ENCODE results near the gene RAB29.
A peak's percentile ranks its signal among the peaks of the same experiment; 100 is the strongest.

The RAB29 gene

DNA sequence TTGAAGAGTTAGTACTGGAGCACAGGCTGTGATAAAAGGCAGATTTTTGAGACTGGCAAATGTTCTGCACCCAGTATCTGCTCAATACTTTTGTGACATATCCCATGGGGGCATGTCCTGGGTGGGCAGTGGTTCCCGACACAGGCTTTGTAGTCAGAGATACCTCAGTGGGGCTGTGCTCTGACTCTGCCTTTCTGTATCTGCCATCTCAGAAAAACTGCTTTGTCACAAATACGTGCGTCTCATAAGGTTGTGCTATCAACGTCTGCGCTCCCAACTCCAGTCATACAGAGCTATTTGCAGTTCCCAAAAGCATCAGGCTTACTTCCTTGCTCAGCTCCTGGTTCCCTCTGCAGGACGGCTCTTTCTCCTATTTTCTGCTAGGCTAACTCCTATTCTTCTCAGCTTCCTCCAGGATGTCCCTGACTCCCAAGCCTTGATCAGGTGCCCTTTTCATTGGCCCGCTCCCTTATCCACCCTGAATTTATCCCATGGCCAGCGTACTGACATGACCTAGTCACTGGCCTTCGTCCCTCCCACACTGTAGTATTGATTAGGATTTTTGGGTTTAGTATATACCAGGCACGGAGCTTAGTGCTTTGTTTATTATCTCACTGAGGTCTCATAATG, 12.1 kb upstream of the RAB29 start:
- no peaks in the 10 kb centered on the region for H3K27me3 Mint-ChIP-seq
- H3K9me3 Mint-ChIP-seq = no peaks in the 10 kb centered on the region
- no peak overlapping the region for H3K4me3 Mint-ChIP-seq
- H3K36me3 Mint-ChIP-seq (ENCODE audit: insufficient read depth) = peaks cover 22% of the 10 kb centered on the region
- DNase-seq (no peak), ATAC-seq (replicated peaks) (no peak)
- H3K4me1 Mint-ChIP-seq (ENCODE audit: low read depth in 2 of 2) = peaks cover 3 to 5% of the 10 kb centered on the region in 2 donors
- H3K27ac Mint-ChIP-seq = no peak overlapping the region

DNA sequence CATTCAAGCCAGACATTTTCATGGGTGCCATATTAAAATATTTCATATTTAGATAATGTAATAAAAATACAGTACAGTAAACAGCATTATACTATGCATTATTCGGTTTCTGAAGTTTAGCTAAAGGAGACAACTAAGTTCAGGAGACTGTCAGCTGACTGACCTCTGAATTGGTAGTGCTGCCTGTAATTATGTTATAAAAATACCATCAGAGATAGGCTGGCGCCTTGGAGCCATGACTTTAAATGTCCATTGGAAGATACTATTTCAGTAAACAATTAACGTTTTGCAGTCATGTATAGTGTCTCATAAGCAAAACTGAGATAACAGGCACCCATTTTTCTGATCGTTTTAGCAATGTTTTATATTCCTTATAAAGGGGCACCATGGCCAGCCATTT, 11.3 kb upstream of the RAB29 start:
- H3K27me3 Mint-ChIP-seq = no peaks in the 10 kb centered on the region
- H3K4me1 Mint-ChIP-seq (ENCODE audit: low read depth in 2 of 2) = peaks cover 3 to 5% of the 10 kb centered on the region in 2 donors
- H3K4me3 Mint-ChIP-seq = no peak overlapping the region
- H3K27ac Mint-ChIP-seq = no peak overlapping the region
- peaks cover 15% of the 10 kb centered on the region for H3K36me3 Mint-ChIP-seq (ENCODE audit: insufficient read depth)
- DNase-seq (no peak), ATAC-seq (replicated peaks) (no peak)
- no peaks in the 10 kb centered on the region for H3K9me3 Mint-ChIP-seq

DNA sequence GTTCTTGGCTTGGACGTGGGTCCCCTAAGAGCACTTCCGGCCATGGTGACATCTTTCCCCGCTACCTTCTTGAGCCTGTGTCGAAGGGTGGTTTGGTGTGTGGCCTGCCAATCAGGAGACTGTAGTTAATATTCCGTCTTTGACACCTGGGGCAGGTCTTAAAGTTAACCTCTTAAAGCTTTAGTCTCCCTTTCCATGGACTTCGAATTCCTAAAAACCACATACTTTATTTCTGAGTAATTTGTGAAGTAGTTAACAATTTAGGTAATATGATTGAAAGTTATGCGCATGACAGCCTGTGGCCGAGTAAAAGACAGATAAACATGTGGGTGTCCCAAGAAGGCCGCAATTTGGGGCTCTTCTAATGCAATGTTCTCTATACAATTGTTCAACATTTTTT, 10.2 kb upstream of the RAB29 start:
- Mint-ChIP-seq H3K27ac (no peak overlapping the region), H3K9me3 (no peaks in the 10 kb centered on the region), H3K4me1 (ENCODE audit: low read depth in 2 of 2) (peaks cover 3 to 5% of the 10 kb centered on the region in 2 donors), H3K27me3 (no peaks in the 10 kb centered on the region), H3K36me3 (ENCODE audit: insufficient read depth) (peaks cover 14% of the 10 kb centered on the region), H3K4me3 (no peak overlapping the region)
- ATAC-seq (replicated peaks) (no peak), DNase-seq (no peak)

DNA sequence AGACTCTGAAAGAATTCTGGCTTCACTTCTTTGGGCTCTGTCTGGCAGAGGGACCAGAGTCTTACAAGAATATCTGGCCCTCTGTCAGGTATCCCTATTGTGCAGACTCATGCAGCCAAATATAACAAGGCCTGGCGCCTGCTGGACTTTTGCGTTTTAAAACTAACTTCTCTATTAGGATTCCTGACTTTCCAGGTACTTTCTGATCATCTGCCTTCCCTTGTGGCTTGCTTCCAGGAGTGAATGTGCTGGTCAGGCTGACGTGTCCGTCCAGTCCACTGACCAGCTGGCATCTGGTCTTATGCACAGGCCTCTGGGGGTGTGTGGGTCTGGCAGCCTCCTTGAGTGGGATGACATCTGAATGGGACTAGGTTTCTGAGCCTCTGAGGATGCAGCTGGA, 8.6 kb upstream of the RAB29 start:
- no peak for DNase-seq
- Mint-ChIP-seq H3K4me3 (no peak overlapping the region), H3K36me3 (ENCODE audit: insufficient read depth) (peaks cover 9% of the 10 kb centered on the region), H3K27ac (no peak overlapping the region), H3K4me1 (ENCODE audit: low read depth in 2 of 2) (peaks cover 4 to 6% of the 10 kb centered on the region in 2 donors), H3K27me3 (no peaks in the 10 kb centered on the region), H3K9me3 (no peaks in the 10 kb centered on the region)
- ATAC-seq (replicated peaks) = no peak

DNA sequence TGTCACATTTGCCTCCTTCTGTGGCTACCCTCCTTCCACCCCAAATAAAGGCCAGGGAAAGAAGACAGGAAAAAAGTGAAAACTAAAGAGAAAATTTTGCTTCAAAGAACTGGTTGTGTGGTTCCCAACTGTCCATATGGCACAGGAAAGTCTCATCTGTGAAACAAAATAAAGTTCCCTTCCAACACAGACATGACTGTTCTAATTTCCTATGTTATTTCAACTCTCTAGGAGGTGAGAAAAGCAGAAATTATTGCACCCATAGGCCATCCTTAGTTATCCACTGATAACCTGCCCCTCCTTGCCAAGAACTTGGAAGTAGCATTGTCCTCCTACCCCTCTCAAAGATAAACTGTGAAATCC, 8.1 kb upstream of the RAB29 start:
- Mint-ChIP-seq H3K27ac (peak overlapping the region in 1 of 2 donors; percentile 75), H3K36me3 (ENCODE audit: insufficient read depth) (peaks cover 9% of the 10 kb centered on the region), H3K27me3 (no peaks in the 10 kb centered on the region), H3K4me3 (no peak overlapping the region), H3K9me3 (no peaks in the 10 kb centered on the region), H3K4me1 (ENCODE audit: low read depth in 2 of 2) (peaks cover 8 to 10% of the 10 kb centered on the region in 2 donors)
- ATAC-seq (replicated peaks) = no peak
- DNase-seq = no peak

DNA sequence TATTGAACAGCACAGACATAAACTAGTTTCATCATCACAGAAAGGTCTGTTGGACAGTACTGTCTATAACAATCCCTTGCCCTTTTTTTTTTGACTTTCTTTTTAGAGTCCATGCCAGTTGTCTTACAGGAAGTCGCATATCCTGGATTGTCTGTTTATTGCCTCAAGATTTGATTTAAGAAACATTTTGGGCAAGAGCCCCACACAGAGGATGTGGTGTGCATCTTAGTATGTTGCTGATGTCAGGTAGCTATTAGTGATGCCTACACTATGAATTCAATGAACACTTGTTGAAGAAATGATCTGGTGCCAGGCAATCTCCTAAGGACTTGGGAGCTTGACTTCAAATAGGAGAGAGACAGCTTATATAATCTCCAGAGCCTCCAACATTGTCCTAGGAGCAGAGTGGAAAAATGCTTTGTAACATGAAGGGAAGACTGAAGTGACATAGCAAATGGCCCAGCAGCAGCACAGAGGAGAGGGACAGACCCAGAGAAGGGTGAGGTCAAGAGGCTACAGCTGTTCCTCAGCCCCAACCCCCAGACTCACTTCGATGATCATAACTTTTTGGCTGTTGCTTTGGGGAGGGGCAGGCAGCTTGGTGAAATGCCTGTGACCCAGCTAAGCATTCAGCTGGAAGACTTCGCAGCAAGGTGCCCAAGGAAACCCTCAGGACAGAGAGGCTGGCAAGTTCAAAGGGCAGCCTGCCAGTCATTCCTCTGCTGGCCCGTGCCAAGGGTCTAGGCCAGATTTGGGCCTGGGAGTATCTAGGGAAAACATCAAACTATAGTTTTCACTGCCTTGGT, 7.5 kb upstream of the RAB29 start:
- peaks cover 10 to 11% of the 10 kb centered on the region in 2 donors for H3K4me1 Mint-ChIP-seq (ENCODE audit: low read depth in 2 of 2)
- no peak for DNase-seq
- no peaks in the 10 kb centered on the region for H3K27me3 Mint-ChIP-seq
- peak overlapping the region in 1 of 2 donors; percentile 75 for H3K27ac Mint-ChIP-seq
- peak; percentile 59 for ATAC-seq (replicated peaks)
- no peaks in the 10 kb centered on the region for H3K9me3 Mint-ChIP-seq
- H3K36me3 Mint-ChIP-seq (ENCODE audit: insufficient read depth) = peaks cover 9% of the 10 kb centered on the region
- no peak overlapping the region for H3K4me3 Mint-ChIP-seq

DNA sequence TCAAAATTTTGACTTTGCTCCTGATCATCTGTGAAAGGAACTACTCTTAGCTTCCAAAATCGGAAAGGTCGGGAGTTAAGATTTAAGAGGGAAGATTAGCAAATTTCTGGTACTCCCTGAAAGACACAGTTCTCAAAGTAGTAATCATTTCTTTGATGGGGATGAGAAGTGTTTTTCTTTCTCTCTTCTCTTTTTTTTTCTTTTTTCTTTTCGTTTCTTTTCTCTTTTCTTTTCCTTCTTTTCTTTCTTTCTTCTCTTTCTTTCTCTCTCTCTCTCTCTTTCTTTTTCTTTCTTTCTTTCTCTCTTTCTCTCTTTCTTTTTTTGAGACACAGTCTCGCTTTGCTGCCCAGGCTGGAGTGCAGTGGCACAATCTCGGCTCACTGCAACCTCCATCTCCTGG, 5.1 kb upstream of the RAB29 start:
- H3K27me3 Mint-ChIP-seq = no peaks in the 10 kb centered on the region
- H3K4me3 Mint-ChIP-seq = no peak overlapping the region
- H3K27ac Mint-ChIP-seq = peak overlapping the region in 1 of 2 donors; percentile 35
- H3K9me3 Mint-ChIP-seq = no peaks in the 10 kb centered on the region
- DNase-seq = no peak
- H3K4me1 Mint-ChIP-seq (ENCODE audit: low read depth in 2 of 2) = peaks cover 21 to 23% of the 10 kb centered on the region in 2 donors
- H3K36me3 Mint-ChIP-seq (ENCODE audit: insufficient read depth) = peaks cover 7% of the 10 kb centered on the region
- ATAC-seq (replicated peaks) = no peak

DNA sequence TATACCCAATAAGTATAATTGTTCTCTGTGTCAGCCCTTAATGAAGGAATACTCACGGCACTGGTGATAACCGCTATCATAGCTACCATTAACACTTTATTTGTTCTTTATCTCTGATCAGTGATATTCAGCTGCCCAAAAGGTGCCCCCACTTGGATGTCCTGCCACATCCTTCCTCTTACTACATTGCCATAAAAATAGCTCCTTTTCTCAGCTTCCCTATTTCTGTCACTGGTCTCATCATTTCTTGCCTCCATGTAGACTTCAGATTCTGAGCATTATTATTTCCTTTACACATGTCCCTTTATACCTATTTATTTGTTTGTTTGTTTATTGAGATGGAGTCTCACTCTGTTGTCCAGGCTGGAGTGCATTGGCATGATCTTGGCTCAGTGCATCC, 2.7 kb upstream of the RAB29 start:
- peak overlapping the region; percentile 42 to 97 for H3K27ac Mint-ChIP-seq
- peaks cover 36 to 42% of the 10 kb centered on the region in 2 donors for H3K4me1 Mint-ChIP-seq (ENCODE audit: low read depth in 2 of 2)
- ATAC-seq (replicated peaks) = no peak

DNA sequence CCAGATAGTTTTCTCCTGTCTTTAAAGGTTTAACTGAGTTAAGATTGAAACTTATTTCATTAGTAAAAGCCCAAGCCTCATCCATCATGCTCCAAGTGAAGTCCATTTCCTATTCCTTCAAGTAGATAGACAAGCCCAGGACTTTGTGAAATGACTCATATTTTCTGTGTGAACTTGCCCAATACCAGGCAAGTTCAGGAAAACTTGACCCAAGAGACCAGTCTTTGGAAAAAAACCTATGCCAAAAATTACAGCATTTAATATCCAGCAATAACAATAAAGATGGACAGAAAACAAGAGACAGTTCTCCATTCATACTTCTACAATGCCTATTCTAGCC, 405 bp upstream of the RAB29 start:
- H3K27me3 Mint-ChIP-seq = no peaks in the 10 kb centered on the region
- peaks cover 50 to 59% of the 10 kb centered on the region in 2 donors for H3K4me1 Mint-ChIP-seq (ENCODE audit: low read depth in 2 of 2)
- H3K9me3 Mint-ChIP-seq = no peaks in the 10 kb centered on the region
- DNase-seq (no peak), ATAC-seq (replicated peaks) (no peak)
- peak overlapping the region; percentile 89 to 97 for H3K4me3 Mint-ChIP-seq
- H3K36me3 Mint-ChIP-seq (ENCODE audit: insufficient read depth) = peaks cover 46% of the 10 kb centered on the region
- peak overlapping the region; percentile 97 to 100 for H3K27ac Mint-ChIP-seq

More for the DNA sequence above, 2.7 kb upstream of the RAB29 start:
- Mint-ChIP-seq H3K4me3 (no peak overlapping the region), H3K9me3 (no peaks in the 10 kb centered on the region), H3K36me3 (ENCODE audit: insufficient read depth) (peaks cover 25% of the 10 kb centered on the region), H3K27me3 (no peaks in the 10 kb centered on the region)
- DNase-seq = no peak

DNA sequence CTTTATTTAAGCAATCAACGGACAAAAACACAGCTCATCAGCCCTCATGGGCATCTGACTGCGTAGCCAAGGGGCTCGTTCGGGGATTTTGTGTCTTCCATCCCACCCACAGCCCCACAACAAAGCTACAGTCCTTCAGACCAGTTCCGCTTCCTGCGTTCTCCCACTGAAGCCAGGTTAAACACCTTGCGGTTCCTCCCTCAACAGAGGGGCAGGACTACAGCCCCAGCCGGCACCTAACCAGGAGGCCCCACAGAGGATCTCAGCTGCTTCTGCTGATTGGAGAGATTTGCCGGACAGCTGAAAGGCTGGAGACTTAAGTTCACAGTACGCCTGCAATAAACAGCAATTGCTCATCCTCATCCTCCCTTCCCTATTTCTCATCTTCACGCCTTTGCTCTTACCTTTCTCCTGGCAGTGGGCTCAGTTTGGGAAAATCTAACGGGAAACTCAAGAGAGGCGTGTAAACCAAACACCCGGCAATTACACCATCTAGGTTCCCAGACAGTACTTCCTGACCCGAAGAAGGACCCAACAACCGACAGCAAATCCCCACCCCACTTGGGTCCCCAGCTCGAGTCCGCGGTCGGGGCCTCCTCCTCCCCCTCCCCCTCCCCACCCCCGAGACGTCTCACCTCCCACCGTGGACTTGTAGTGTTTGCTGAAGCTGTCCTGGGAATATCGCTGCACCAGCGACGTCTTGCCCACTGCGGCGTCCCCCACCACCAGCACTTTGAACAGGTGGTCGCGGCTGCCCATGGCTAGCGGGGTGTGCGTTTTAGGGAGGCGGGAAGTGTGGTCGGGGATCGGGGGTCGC, 876 bp downstream of the RAB29 start:
- DNase-seq (peak; percentile 33 to 42 (median 40)), ATAC-seq (replicated peaks) (peak; percentile 40)
- H3K4me3 Mint-ChIP-seq = peak overlapping the region; percentile 89 to 97
- H3K9me3 Mint-ChIP-seq = no peaks in the 10 kb centered on the region
- H3K27ac Mint-ChIP-seq = peak overlapping the region; percentile 97 to 100
- H3K4me1 Mint-ChIP-seq (ENCODE audit: low read depth in 2 of 2) = peaks cover 50 to 67% of the 10 kb centered on the region in 2 donors
- H3K36me3 Mint-ChIP-seq (ENCODE audit: insufficient read depth) = peaks cover 57% of the 10 kb centered on the region
- no peaks in the 10 kb centered on the region for H3K27me3 Mint-ChIP-seq

DNA sequence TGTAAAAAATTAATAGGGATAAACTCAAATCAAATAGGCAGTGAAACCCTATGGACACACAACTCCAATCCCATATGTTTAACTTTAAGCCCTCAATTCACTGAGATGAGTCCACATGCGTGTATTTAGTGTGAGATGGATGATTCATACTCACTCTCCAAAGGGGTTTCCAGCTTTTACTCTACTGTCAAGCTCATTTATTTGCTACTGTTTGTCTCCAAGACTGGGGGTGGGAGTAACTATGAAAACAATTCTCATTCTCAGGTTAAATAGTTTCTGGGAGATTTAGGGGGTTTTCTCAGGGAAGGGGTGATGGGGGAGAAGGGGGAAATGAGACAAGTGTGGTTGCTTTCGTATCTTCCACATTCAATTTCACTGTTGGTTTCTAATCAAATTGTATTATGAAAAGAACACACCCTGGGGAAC, 2.7 kb downstream of the RAB29 start:
- Mint-ChIP-seq H3K27me3 (no peaks in the 10 kb centered on the region), H3K27ac (peak overlapping the region; percentile 97 to 100), H3K4me3 (peak overlapping the region; percentile 89 to 97), H3K9me3 (no peaks in the 10 kb centered on the region), H3K36me3 (ENCODE audit: insufficient read depth) (peaks cover 75% of the 10 kb centered on the region), H3K4me1 (ENCODE audit: low read depth in 2 of 2) (peaks cover 42 to 61% of the 10 kb centered on the region in 2 donors)
- ATAC-seq (replicated peaks) (no peak), DNase-seq (no peak)

DNA sequence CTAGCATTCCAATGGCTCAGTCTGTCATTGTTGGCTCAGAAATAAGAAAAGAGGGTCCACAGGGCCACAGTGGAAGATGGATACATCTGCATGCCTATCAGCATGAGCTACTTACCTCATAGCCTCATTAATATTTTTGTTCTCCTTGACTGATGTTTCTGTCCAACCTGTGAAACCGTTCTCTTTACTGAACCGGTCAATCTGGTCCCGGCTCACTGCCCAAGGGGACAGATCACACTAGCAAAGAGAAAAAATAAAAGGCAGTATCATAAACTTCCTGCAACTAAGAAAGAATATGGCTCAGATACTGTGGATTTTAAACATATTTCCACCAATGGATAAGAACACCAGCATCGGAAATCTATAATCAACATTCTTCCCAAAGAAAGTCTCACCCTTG, 4.7 kb downstream of the RAB29 start:
- no peak for DNase-seq
- Mint-ChIP-seq H3K9me3 (no peaks in the 10 kb centered on the region), H3K27me3 (no peaks in the 10 kb centered on the region), H3K4me1 (ENCODE audit: low read depth in 2 of 2) (peaks cover 38 to 61% of the 10 kb centered on the region in 2 donors), H3K36me3 (ENCODE audit: insufficient read depth) (peaks cover 80% of the 10 kb centered on the region), H3K4me3 (peak overlapping the region in 1 of 2 donors; percentile 31), H3K27ac (peak overlapping the region; percentile 97 to 100)
- no peak for ATAC-seq (replicated peaks)

DNA sequence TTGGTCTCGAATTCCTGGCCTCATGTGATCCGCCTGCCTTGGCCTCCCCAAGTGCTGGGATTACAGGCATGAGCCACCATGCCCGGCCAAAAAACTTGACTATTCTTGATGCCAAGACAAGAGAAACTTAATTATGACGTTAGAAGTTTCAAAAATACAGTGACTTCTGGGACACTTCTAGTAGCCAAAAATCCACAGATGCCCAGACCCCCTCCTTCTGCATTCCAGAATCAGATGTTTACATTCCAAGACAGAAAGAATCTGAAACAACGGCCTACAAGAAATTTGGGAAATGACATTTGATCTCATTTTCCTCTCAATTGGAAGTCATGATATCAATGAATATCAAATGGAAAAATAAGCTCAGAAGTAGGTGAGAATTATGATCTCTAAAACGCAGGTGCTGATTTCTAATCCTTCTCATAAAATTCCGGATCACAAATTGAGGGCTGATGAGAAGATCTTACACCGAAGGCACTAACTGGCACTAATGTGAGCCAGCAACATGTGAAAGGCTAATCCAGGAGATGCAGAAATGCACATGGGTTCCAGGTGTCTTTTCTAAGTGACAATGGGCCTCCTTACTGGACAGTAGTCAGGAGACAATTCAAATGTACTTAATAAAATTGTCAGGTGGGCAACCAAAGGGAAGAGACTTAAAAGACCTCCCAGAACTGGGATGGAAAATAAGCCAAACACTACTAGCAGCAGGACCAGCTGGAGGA, 5.5 kb downstream of the RAB29 start:
- H3K27ac Mint-ChIP-seq = peak overlapping the region; percentile 97 to 100
- peaks cover 33 to 56% of the 10 kb centered on the region in 2 donors for H3K4me1 Mint-ChIP-seq (ENCODE audit: low read depth in 2 of 2)
- peaks cover 73% of the 10 kb centered on the region for H3K36me3 Mint-ChIP-seq (ENCODE audit: insufficient read depth)
- H3K9me3 Mint-ChIP-seq = no peaks in the 10 kb centered on the region
- no peak for DNase-seq
- no peak for ATAC-seq (replicated peaks)
- no peak overlapping the region for H3K4me3 Mint-ChIP-seq
- no peaks in the 10 kb centered on the region for H3K27me3 Mint-ChIP-seq
